ENCODE data around the gene LYRM4. TPM values are rescaled to one million over a fixed set of nuclear protein-coding genes. Genes with fewer than 3 reads are reported as not detected.
A peak's percentile ranks its signal among the peaks of the same experiment; 100 is the strongest.

The LYRM4 gene
- total RNA-seq, 1 donor = 16.6 TPM

- no peaks in the 10 kb centered on the region for H3K27me3 ChIP-seq (ENCODE audit: insufficient read depth, low read length)
- H3K4me2 ChIP-seq (ENCODE audit: insufficient read depth, low read length) = peak overlapping the region; percentile 75
- no peak overlapping the region for H3K27ac ChIP-seq (ENCODE audit: low read depth, low read length)
- H4K20me1 ChIP-seq (ENCODE audit: insufficient read depth, low read length) = peaks cover 21% of the 10 kb centered on the region
- TF ChIP-seq CTCF (IDR thresholded peaks at IDR 0.05; ENCODE audit: extremely low read depth, low read depth, low read length) = no peak
- peaks cover 22% of the 10 kb centered on the region for H3K79me2 ChIP-seq (ENCODE audit: insufficient read depth, low read length)
- DNase-seq (ENCODE audit: insufficient read length, low spot score, missing footprints) = no peak
- peaks cover 10% of the 10 kb centered on the region for H3K4me1 ChIP-seq (ENCODE audit: insufficient read depth, low read length)
- no peak overlapping the region for H2AFZ ChIP-seq (ENCODE audit: low read length)
- no peak overlapping the region for H3K4me3 ChIP-seq (ENCODE audit: insufficient read depth, low read length)
- no peaks in the 10 kb centered on the region for H3K9me3 ChIP-seq (ENCODE audit: low read depth, low read length)
- H3K36me3 ChIP-seq (ENCODE audit: insufficient read depth, low read length) = no peaks in the 10 kb centered on the region
Observed at GRCh38 chr6:5286780-5287179, 26.0 kb upstream of the LYRM4 start.

- Histone ChIP-seq H3K27ac (ENCODE audit: low read depth, low read length) (no peak overlapping the region), H4K20me1 (ENCODE audit: insufficient read depth, low read length) (peaks cover 21% of the 10 kb centered on the region), H3K79me2 (ENCODE audit: insufficient read depth, low read length) (peaks cover 19% of the 10 kb centered on the region), H3K36me3 (ENCODE audit: insufficient read depth, low read length) (no peaks in the 10 kb centered on the region), H3K4me3 (ENCODE audit: insufficient read depth, low read length) (no peak overlapping the region), H2AFZ (ENCODE audit: low read length) (no peak overlapping the region), H3K27me3 (ENCODE audit: insufficient read depth, low read length) (no peaks in the 10 kb centered on the region), H3K9me3 (ENCODE audit: low read depth, low read length) (no peaks in the 10 kb centered on the region), H3K4me1 (ENCODE audit: insufficient read depth, low read length) (peaks cover 10% of the 10 kb centered on the region), H3K4me2 (ENCODE audit: insufficient read depth, low read length) (no peak overlapping the region)
- no peak for TF ChIP-seq CTCF (IDR thresholded peaks at IDR 0.05; ENCODE audit: extremely low read depth, low read depth, low read length)
- no peak for DNase-seq (ENCODE audit: insufficient read length, low spot score, missing footprints)
Observed at GRCh38 chr6:5285526-5285925, 24.8 kb upstream of the LYRM4 start.

GRCh38 chr6:5285081-5285480 lies 24.3 kb upstream of the LYRM4 start:
- Histone ChIP-seq H3K79me2 (ENCODE audit: insufficient read depth, low read length) (peaks cover 17% of the 10 kb centered on the region), H3K9me3 (ENCODE audit: low read depth, low read length) (no peaks in the 10 kb centered on the region), H3K27ac (ENCODE audit: low read depth, low read length) (no peak overlapping the region), H3K4me1 (ENCODE audit: insufficient read depth, low read length) (peaks cover 10% of the 10 kb centered on the region), H3K27me3 (ENCODE audit: insufficient read depth, low read length) (no peaks in the 10 kb centered on the region), H3K4me2 (ENCODE audit: insufficient read depth, low read length) (no peak overlapping the region), H3K36me3 (ENCODE audit: insufficient read depth, low read length) (no peaks in the 10 kb centered on the region), H4K20me1 (ENCODE audit: insufficient read depth, low read length) (peaks cover 20% of the 10 kb centered on the region), H2AFZ (ENCODE audit: low read length) (no peak overlapping the region), H3K4me3 (ENCODE audit: insufficient read depth, low read length) (no peak overlapping the region)
- TF ChIP-seq CTCF (IDR thresholded peaks at IDR 0.05; ENCODE audit: extremely low read depth, low read depth, low read length) = no peak
- DNase-seq (ENCODE audit: insufficient read length, low spot score, missing footprints) = no peak

GRCh38 chr6:5282191-5282623 lies 21.5 kb upstream of the LYRM4 start:
- no peaks in the 10 kb centered on the region for H3K27me3 ChIP-seq (ENCODE audit: insufficient read depth, low read length)
- H3K27ac ChIP-seq (ENCODE audit: low read depth, low read length) = no peak overlapping the region
- H3K4me2 ChIP-seq (ENCODE audit: insufficient read depth, low read length) = no peak overlapping the region
- H3K79me2 ChIP-seq (ENCODE audit: insufficient read depth, low read length) = peaks cover 16% of the 10 kb centered on the region
- no peak overlapping the region for H2AFZ ChIP-seq (ENCODE audit: low read length)
- TF ChIP-seq CTCF (IDR thresholded peaks at IDR 0.05; ENCODE audit: extremely low read depth, low read depth, low read length) = no peak
- H3K4me3 ChIP-seq (ENCODE audit: insufficient read depth, low read length) = no peak overlapping the region
- DNase-seq (ENCODE audit: insufficient read length, low spot score, missing footprints) = no peak
- no peaks in the 10 kb centered on the region for H3K9me3 ChIP-seq (ENCODE audit: low read depth, low read length)
- peaks cover 17% of the 10 kb centered on the region for H4K20me1 ChIP-seq (ENCODE audit: insufficient read depth, low read length)
- H3K4me1 ChIP-seq (ENCODE audit: insufficient read depth, low read length) = peaks cover 2% of the 10 kb centered on the region
- no peaks in the 10 kb centered on the region for H3K36me3 ChIP-seq (ENCODE audit: insufficient read depth, low read length)
